Tibial artery (tissue), 4 donors: ENCODE data around the gene MSRB2.
A peak's percentile ranks its signal among the peaks of the same experiment; 100 is the strongest.

Experiments
- DNase-seq, 2 donors: peaks; one replicate each; pipeline ENCODE4 v3.0.0-alpha.2; 2019
- H3K27ac ChIP-seq, 2 donors: fragments of 200-600 bp; sonication (generic) in 1 of 2; 1 replicate in 1 of 2; 2 replicates in 1 of 2; pipeline ENCODE4 v1.5.1; 2018 to 2019; ENCODE audit warnings: mild to moderate bottlenecking in 1 of 2
- H3K27me3 ChIP-seq, 2 donors: fragments of 200-600 bp; sonication (generic) in 1 of 2; one replicate each; pipeline versions ENCODE4 v1.5.1 to v1.6.0; 2016 to 2019
- H3K36me3 ChIP-seq, 3 donors: fragments of 200-600 bp; sonication (generic) in 2 of 3; one replicate each; pipeline ENCODE4 v1.5.1; 2016 to 2019; ENCODE audit warnings: mild to moderate bottlenecking in 2 of 3
- H3K4me1 ChIP-seq, 4 donors: fragments of 200-600 bp; sonication (generic) in 2 of 4; 1 replicate in 3 of 4; 2 replicates in 1 of 4; pipeline ENCODE4 v1.5.1; 2016 to 2019
- H3K4me3 ChIP-seq, 2 donors: fragments of 200-600 bp; sonication (generic) in 1 of 2; 1 replicate in 1 of 2; 2 replicates in 1 of 2; pipeline ENCODE4 v1.5.1; 2018 to 2019; ENCODE audit warnings: mild to moderate bottlenecking in 2 of 2
- H3K9me3 ChIP-seq, 3 donors: fragments of 200-600 bp; sonication (generic) in 1 of 3; one replicate each; pipeline ENCODE4 v1.5.1; 2016 to 2019
- CTCF ChIP-seq, 2 experiments: fragments of 200-600 bp in 1 of 2; fragments of 450-650 bp in 1 of 2; IDR thresholded peaks; one replicate each; pipeline ENCODE4 v1.5.1; 2017 to 2019; ENCODE audit warnings: antibody characterized with exemption in 2 of 2, mild to moderate bottlenecking in 1 of 2, moderate library complexity in 1 of 2
- intact Hi-C: fragments of 100-400 bp; cut with DNase I; formaldehyde crosslinking; loops from one replicate; pipeline ENCODE4 v1.15.0; 2023; ENCODE audit warnings: low total_unique reads

The MSRB2 gene

GRCh38 chr10:23081891-23082290 is 13.5 kb upstream of the MSRB2 start:
- TF ChIP-seq CTCF (IDR thresholded peaks at IDR 0.05): no peak
- H3K4me3 ChIP-seq: no peak overlapping the region
- H3K9me3 ChIP-seq: no peaks in the 10 kb centered on the region
- intact Hi-C loops: no loop called here
- H3K27ac ChIP-seq: no peak overlapping the region
- peaks cover 0 to 8% (median 0%) of the 10 kb centered on the region in 4 donors for H3K4me1 ChIP-seq
- H3K27me3 ChIP-seq: peaks cover 0 to 10% of the 10 kb centered on the region in 2 donors
- H3K36me3 ChIP-seq: no peaks in the 10 kb centered on the region
- no peak for DNase-seq

GRCh38 chr10:23088609-23089008 is 6.8 kb upstream of the MSRB2 start:
- Histone ChIP-seq H3K9me3 (peaks cover 0 to 4% (median 0%) of the 10 kb centered on the region in 3 donors), H3K4me3 (no peak overlapping the region), H3K4me1 (no peaks in the 10 kb centered on the region), H3K27me3 (no peaks in the 10 kb centered on the region), H3K36me3 (no peaks in the 10 kb centered on the region), H3K27ac (no peak overlapping the region)
- intact Hi-C loops: no loop called here
- no peak for DNase-seq
- no peak for TF ChIP-seq CTCF (IDR thresholded peaks at IDR 0.05)

- H3K27me3 ChIP-seq: no peaks in the 10 kb centered on the region
- H3K9me3 ChIP-seq: peaks cover 0 to 6% (median 4%) of the 10 kb centered on the region in 3 donors
- no peak for DNase-seq
- peak overlapping the region; percentile 93 to 96 for H3K27ac ChIP-seq
- H3K4me3 ChIP-seq: peak overlapping the region; percentile 92 to 96
- no peaks in the 10 kb centered on the region for H3K36me3 ChIP-seq
- H3K4me1 ChIP-seq: peaks cover 6 to 23% (median 11%) of the 10 kb centered on the region in 4 donors
- TF ChIP-seq CTCF (IDR thresholded peaks at IDR 0.05): no peak
- intact Hi-C loops: loop anchor here (5.0 to 10.0 kb wide), 2 partner anchors 342 to 380 kb away; partner anchors contain the start of genes OTUD1 and PIP4K2A
Observed at GRCh38 chr10:23094786-23095403, 484 bp upstream of the MSRB2 start.

- no peak for TF ChIP-seq CTCF (IDR thresholded peaks at IDR 0.05)
- Histone ChIP-seq H3K36me3 (no peaks in the 10 kb centered on the region), H3K9me3 (peaks cover 0 to 6% (median 4%) of the 10 kb centered on the region in 3 donors), H3K27ac (peak overlapping the region; percentile 93 to 96), H3K27me3 (no peaks in the 10 kb centered on the region), H3K4me3 (peak overlapping the region; percentile 92 to 96), H3K4me1 (peaks cover 6 to 23% (median 13%) of the 10 kb centered on the region in 4 donors)
- intact Hi-C loops: loop anchor here (5.0 to 10.0 kb wide), 2 partner anchors 341 to 381 kb away; partner anchors contain the start of genes OTUD1 and PIP4K2A
- peak; percentile 52 to 77 for DNase-seq
Observed at GRCh38 chr10:23095966-23096801, 805 bp downstream of the MSRB2 start.

- peaks cover 6 to 23% (median 13%) of the 10 kb centered on the region in 4 donors for H3K4me1 ChIP-seq
- H3K9me3 ChIP-seq: peaks cover 0 to 6% (median 0%) of the 10 kb centered on the region in 3 donors
- TF ChIP-seq CTCF (IDR thresholded peaks at IDR 0.05): no peak
- H3K27me3 ChIP-seq: no peaks in the 10 kb centered on the region
- H3K4me3 ChIP-seq: peak overlapping the region; percentile 92 to 96
- H3K36me3 ChIP-seq: no peaks in the 10 kb centered on the region
- intact Hi-C loops: loop anchor here (5.0 to 10.0 kb wide), 2 partner anchors 340 to 382 kb away; partner anchors contain the start of genes OTUD1 and PIP4K2A
- H3K27ac ChIP-seq: peak overlapping the region; percentile 93 to 96
- peak in 1 of 2 donors; percentile 28 for DNase-seq
Observed at GRCh38 chr10:23096802-23097549, 1.6 kb downstream of the MSRB2 start.
